HuH-7.5 (cell line): ENCODE data around the gene SLC12A3.

Experiments
- DNase-seq: peaks from one replicate; pipeline ENCODE4 v3.0.0; 2011; ENCODE audit warnings: low spot score

The SLC12A3 gene

GRCh38 chr16:56892705-56893104 is 27.7 kb downstream of the SLC12A3 start:
- no peak for DNase-seq

GRCh38 chr16:56894331-56894917 is 29.4 kb downstream of the SLC12A3 start:
- no peak for DNase-seq

- DNase-seq, result no peak
These were observed 30.8 kb downstream of the SLC12A3 start for GRCh38 chr16:56895813-56896212.

GRCh38 chr16:56896244-56896643 is 31.2 kb downstream of the SLC12A3 start:
- DNase-seq, result no peak

GRCh38 chr16:56897026-56897799 is 32.2 kb downstream of the SLC12A3 start:
- DNase-seq, result no peak

- DNase-seq, result no peak
These were observed 33.8 kb downstream of the SLC12A3 start for GRCh38 chr16:56898847-56899246.

- no peak for DNase-seq
These were observed 38.9 kb downstream of the SLC12A3 start for GRCh38 chr16:56903866-56904265.

GRCh38 chr16:56907401-56907800 is 42.4 kb downstream of the SLC12A3 start:
- DNase-seq, result no peak

GRCh38 chr16:56909527-56909979 is 44.5 kb downstream of the SLC12A3 start:
- no peak for DNase-seq

- DNase-seq, result no peak
These were observed 45.1 kb downstream of the SLC12A3 start for GRCh38 chr16:56910112-56910511.

- no peak for DNase-seq
These were observed 45.9 kb downstream of the SLC12A3 start for GRCh38 chr16:56910654-56911539.

- no peak for DNase-seq
These were observed 47.0 kb downstream of the SLC12A3 start for GRCh38 chr16:56911771-56912571.

- DNase-seq, result no peak
These were observed 48.0 kb downstream of the SLC12A3 start for GRCh38 chr16:56912746-56913708.

- no peak for DNase-seq
These were observed 49.9 kb downstream of the SLC12A3 start for GRCh38 chr16:56914896-56915295.

GRCh38 chr16:56915336-56916119 is 50.5 kb downstream of the SLC12A3 start:
- DNase-seq, result no peak

GRCh38 chr16:56916571-56917403 is 51.8 kb downstream of the SLC12A3 start:
- no peak for DNase-seq

- no peak for DNase-seq
These were observed 53.5 kb downstream of the SLC12A3 start for GRCh38 chr16:56918467-56919012.

GRCh38 chr16:56919099-56919800 is 54.2 kb downstream of the SLC12A3 start:
- no peak for DNase-seq
